K562 (cell line): ENCODE measurements around the gene CAGE1. TPM values are rescaled to one million over a fixed set of nuclear protein-coding genes. Genes with fewer than 3 reads are reported as not detected.

Source experiments
- ATAC-seq: fragments of 200-7000 bp; cut with Tn5 transposase; 3 replicates; pipeline ENCODE4 v1.9.1; 2020; ENCODE audit warnings: moderate library complexity
- BruUV-seq: library from RNA; stranded (reverse); fragments of 400-500 nt; replicated peaks from 2 replicates; lab custom pipeline; 2021; lab: Mats Ljungman, UMichigan
- CTCF ChIA-PET: fragments of 300-600 bp; formaldehyde crosslinking; extraction: SDS; loops from one replicate; lab custom pipeline; 2021; ENCODE audit warnings: low intra/inter-chr PET ratio; lab: Yijun Ruan, JAX
- POLR2A ChIA-PET: fragments of 300-600, 350-650 bp; sonication (Branson Sonifier 250); formaldehyde crosslinking; extraction: SDS; loops from one replicate; lab custom pipeline; 2021; ENCODE audit warnings: antibody characterized with exemption, inconsistent platforms; lab: Yijun Ruan, JAX
- DNase-seq, 4 experiments: peaks; one replicate each; pipeline versions ENCODE4 v3.0.0 to v3.0.0-alpha.2; 2011 to 2018; ENCODE audit warnings: low spot score in 3 of 4, mixed read lengths in 3 of 4; ENCODE audit errors: extremely low read depth in 1 of 4
- FAIRE-seq: peaks from 2 replicates; lab custom pipeline; 2011; peaks lifted over from hg19 to GRCh38; lab: Jason Lieb, UNC
- H2AFZ ChIP-seq: 2 replicates; pipeline ENCODE4 v1.6.0; 2011; ENCODE audit warnings: low read depth, low read length, control low read depth, inconsistent platforms
- H3K27ac ChIP-seq: fragments of 200-600 bp; 3 replicates; pipeline ENCODE4 v1.8.0; 2011; ENCODE audit warnings: low read depth, mild to moderate bottlenecking, control low read depth, inconsistent platforms, low read length, moderate library complexity, mixed read lengths; ENCODE audit errors: extremely low read depth
- H3K27me3 ChIP-seq, 2 experiments: fragments of 300-600 bp in 1 of 2; 2 replicates in 1 of 2; 3 replicates in 1 of 2; pipeline versions ENCODE4 v1.6.0 to v1.8.0; 2011; ENCODE audit warnings: inconsistent platforms in 2 of 2, low read length in 2 of 2, mild to moderate bottlenecking in 1 of 2, mixed read lengths in 1 of 2, moderate library complexity in 1 of 2; ENCODE audit not compliant: control insufficient read depth in 2 of 2, insufficient read depth in 2 of 2
- H3K36me3 ChIP-seq: fragments of 300-600 bp; 3 replicates; pipeline ENCODE4 v1.8.0; 2011; ENCODE audit warnings: mild to moderate bottlenecking, low read length, inconsistent platforms; ENCODE audit not compliant: control insufficient read depth, insufficient read depth
- H3K4me1 ChIP-seq, 2 experiments: fragments of 200-600 bp in 1 of 2; replicated peaks in 1 of 2; 2 replicates in 1 of 2; 3 replicates in 1 of 2; pipeline versions ENCODE4 v1.5.1 to v1.8.0; 2011; ENCODE audit warnings: inconsistent platforms in 2 of 2, low read length in 2 of 2, mild to moderate bottlenecking in 1 of 2, mixed read lengths in 1 of 2, moderate library complexity in 1 of 2; ENCODE audit not compliant: control insufficient read depth in 2 of 2, insufficient read depth in 2 of 2
- H3K4me2 ChIP-seq: 2 replicates; pipeline ENCODE4 v1.6.1; 2011; ENCODE audit warnings: low read length, control low read depth, inconsistent platforms, mixed read lengths; ENCODE audit not compliant: insufficient read depth
- H3K4me3 ChIP-seq: fragments of 200-600 bp; sonication (generic), shearing (Covaris generic); 2 replicates; pipeline ENCODE4 v1.5.1; 2016; ENCODE audit warnings: control low read depth, inconsistent platforms
- H3K79me2 ChIP-seq: fragments of 200-600 bp; 3 replicates; pipeline ENCODE4 v1.8.0; 2011; ENCODE audit warnings: low read length, inconsistent platforms; ENCODE audit not compliant: control insufficient read depth, insufficient read depth
- H3K9ac ChIP-seq, 2 experiments: 2 replicates each; pipeline versions ENCODE4 v1.6.0 to v1.6.1; 2011; ENCODE audit warnings: low read depth in 2 of 2, low read length in 2 of 2, control low read depth in 1 of 2, inconsistent platforms in 1 of 2, mild to moderate bottlenecking in 1 of 2, mixed read lengths in 1 of 2; ENCODE audit not compliant: insufficient read depth in 1 of 2
- H3K9me1 ChIP-seq: one replicate; pipeline ENCODE4 v1.6.0; 2011; ENCODE audit warnings: inconsistent platforms, mild to moderate bottlenecking, low read length, moderate library complexity; ENCODE audit not compliant: control insufficient read depth, insufficient read depth
- H3K9me3 ChIP-seq: replicated peaks from 2 replicates; pipeline ENCODE4 v1.5.1; 2011; ENCODE audit warnings: low read depth, low read length, inconsistent platforms; ENCODE audit not compliant: control insufficient read depth, insufficient read depth
- H4K20me1 ChIP-seq: replicated peaks from 2 replicates; pipeline ENCODE4 v1.6.1; 2011; ENCODE audit warnings: low read length, inconsistent platforms, mixed read lengths; ENCODE audit not compliant: control insufficient read depth, insufficient read depth
- BMI1 ChIP-seq: fragments of 150-350 bp; IDR thresholded peaks from 2 replicates; pipeline ENCODE4 v1.6.1; 2014; ENCODE audit warnings: low read length
- CEBPG ChIP-seq, 3 experiments: fragments of 200-800 bp in 1 of 3; sonication (Bioruptor generic) in 1 of 3; sonication (generic) in 1 of 3; formaldehyde crosslinking in 1 of 3; IDR thresholded peaks in 2 of 3; conservative IDR thresholded peaks in 1 of 3; 2 replicates each; pipeline versions ENCODE4 v1.6.1 to v1.8.0; 2016 to 2022; ENCODE audit warnings: missing compliant biosample characterization in 2 of 3, missing genetic modification characterization in 2 of 3, mild to moderate bottlenecking in 1 of 3, missing genetic modification reagents in 1 of 3
- CLOCK ChIP-seq: fragments of 250-450 bp; sonication (Bioruptor Pico); IDR thresholded peaks from 2 replicates; pipeline ENCODE4 v1.4.0; 2020; ENCODE audit warnings: mild to moderate bottlenecking, moderate library complexity, borderline replicate concordance
- KDM1A ChIP-seq, 2 experiments: fragments of 450-650 bp; IDR thresholded peaks; 2 replicates each; pipeline ENCODE4 v1.6.1; 2016; ENCODE audit warnings: mild to moderate bottlenecking in 2 of 2
- NFATC3 ChIP-seq: fragments of 450-650 bp; IDR thresholded peaks from 2 replicates; pipeline ENCODE4 v1.6.1; 2017; ENCODE audit warnings: mild to moderate bottlenecking
- NFRKB ChIP-seq: fragments of 450-650 bp; IDR thresholded peaks from 2 replicates; pipeline ENCODE4 v1.6.1; 2016; ENCODE audit warnings: low read depth
- POLR2A ChIP-seq: fragments of 450-650 bp; conservative IDR thresholded peaks from 2 replicates; pipeline ENCODE4 v1.6.1; 2016
- POLR2AphosphoS2 ChIP-seq: IDR thresholded peaks from 2 replicates; pipeline ENCODE4 v1.6.1; 2012; ENCODE audit warnings: low read length, improper control_type of control experiment
- POLR3A ChIP-seq: IDR thresholded peaks from 2 replicates; pipeline ENCODE4 v1.6.1; 2011; ENCODE audit warnings: borderline replicate concordance, mild to moderate bottlenecking, moderate library complexity; ENCODE audit not compliant: insufficient read length, insufficient read depth; ENCODE audit errors: extremely low read depth
- SNIP1 ChIP-seq: fragments of 450-650 bp; IDR thresholded peaks from 2 replicates; pipeline ENCODE4 v1.7.1; 2017; ENCODE audit warnings: low read depth, mild to moderate bottlenecking
- ZC3H11A ChIP-seq: IDR thresholded peaks from 2 replicates; pipeline ENCODE4 v1.6.1; 2012; ENCODE audit warnings: low read depth, low read length, improper control_type of control experiment
- ZNF449 ChIP-seq: fragments of 250-450 bp; sonication (Bioruptor Pico); IDR thresholded peaks from 2 replicates; pipeline ENCODE4 v1.8.0; 2022; ENCODE audit warnings: moderate library complexity, mild to moderate bottlenecking, inconsistent platforms
- ZSCAN29 ChIP-seq: fragments of 450-650 bp; IDR thresholded peaks from 2 replicates; pipeline ENCODE4 v1.6.1; 2017
- WGBS: fragments of 100-300 bp; shearing (Covaris generic); methylation state at CpG from one replicate; pipeline ENCODE4 v1.1.6; 2016; ENCODE audit warnings: low coverage, mixed read lengths; ENCODE audit not compliant: insufficient coverage; ENCODE audit errors: missing lambda C conversion rate; 5-methylcytosine and 5-hydroxymethylcytosine counted together
- in situ Hi-C: fragments of 300-500 bp; cut with MboI; formaldehyde crosslinking; loops from 4 replicates; pipeline ENCODE4 v1.15.0; 2018; ENCODE audit warnings: inconsistent platforms, mixed read lengths
- intact Hi-C: fragments of 100-400 bp; cut with micrococcal nuclease; formaldehyde crosslinking; loops from 2 replicates; pipeline ENCODE4 v1.14.2; 2022
- polyA plus RNA-seq, 8 experiments: library from polyadenylated mRNA; depleted of rRNA in 4 of 8; stranded (reverse) in 5 of 8; unstranded in 3 of 8; fragments of >200 nt; fragmentation: Nextera tagmentation in 2 of 8; fragmentation: Illumina TruSeq in 1 of 8; extraction: Ambion mirVana in 2 of 8; extraction: Trizol in 1 of 8; gene quantifications; 2 replicates each; pipeline versions ENCODE4 v1.2.1 to v1.2.3, GENCODE V29; 2011 to 2014; ENCODE audit warnings: inconsistent platforms in 1 of 8, missing spikeins in 1 of 8
- total RNA-seq, 7 experiments: library from RNA; depleted of rRNA in 6 of 7; stranded (reverse); fragments of >200 nt in 6 of 7; fragmentation: Illumina TruSeq in 2 of 7; extraction: Trizol in 2 of 7; gene quantifications; 2 replicates each; pipeline versions ENCODE4 v1.2.1 to v1.2.3, GENCODE V29; 2011 to 2021; ENCODE audit warnings: low replicate concordance in 1 of 7

CAGE1 gene
- total and polyA plus RNA-seq, 9 of the 15 experiments (the other 6 are each of a cell fraction or from before 2014, with no cell fraction given), result 0.13 to 0.33 (median 0.18) TPM; not detected in 4

GRCh38 chr6:7325750-7326149 is 63.8 kb downstream of the CAGE1 start (continued):
- TF ChIP-seq CLOCK (CRISPR knock-in tag), result no peak
- TF ChIP-seq CEBPG (CRISPR knock-in tag; IDR thresholded peaks at IDR 0.05), result no peak
- TF ChIP-seq CEBPG (tag; conservative IDR thresholded peaks at IDR 0.05 in 1 of 2, IDR thresholded peaks at IDR 0.05 in 1 of 2), result no peak

GRCh38 chr6:7324520-7324919 is 65.0 kb downstream of the CAGE1 start:
- WGBS, result 21% methylated on average over 7 of the region's 7 CpGs
- H3K27me3 ChIP-seq, result peaks cover 7% of the 10 kb centered on the region in 2 experiments; a peak in 3 of 5 replicates
- FAIRE-seq (no peak), DNase-seq (no peak), ATAC-seq (peak; percentile 64)
- TF ChIP-seq KDM1A (IDR thresholded peaks at IDR 0.05) (no peak), NFATC3 (no peak), POLR3A (no peak), NFRKB (no peak), SNIP1 (no peak), POLR2AphosphoS2 (no peak), ZNF449 (CRISPR knock-in tag) (no peak), BMI1 (no peak), ZSCAN29 (no peak), ZC3H11A (no peak), POLR2A (no peak)
- ChIA-PET CTCF (no interaction called here), POLR2A (interaction anchor here (1.0 to 1.6 kb wide), 5 partner anchors 10 to 44 kb away, joined by 3 to 12 read pairs (median 4); partner anchors contain the start of gene SSR1)
- no peak overlapping the region for H3K4me2 ChIP-seq
- in situ Hi-C loops, result no loop called here
- peak overlapping the region; percentile 60 for H2AFZ ChIP-seq
- H3K9ac ChIP-seq, result no peak overlapping the region
- intact Hi-C loops, result no loop called here
- no peaks in the 10 kb centered on the region for H4K20me1 ChIP-seq
- BruUV-seq, result no TSS peak
- H3K36me3 ChIP-seq, result no peaks in the 10 kb centered on the region
- H3K27ac ChIP-seq, result no peak overlapping the region
- H3K4me3 ChIP-seq, result no peak overlapping the region
- peaks cover 0 to 7% of the 10 kb centered on the region in 2 experiments; a peak in 2 of 5 replicates for H3K4me1 ChIP-seq
- H3K79me2 ChIP-seq, result no peaks in the 10 kb centered on the region
- H3K9me1 ChIP-seq, result no peaks in the 10 kb centered on the region
- H3K9me3 ChIP-seq, result no peaks in the 10 kb centered on the region
